Dedifferentiated amniotic fluid mesenchymal stem cell (primary cell): ENCODE measurements around the gene STK32B.

Experiments used
- DNase-seq: peaks from one replicate; pipeline ENCODE4 v3.0.0-alpha.2; 2016; ENCODE audit errors: extremely low spot score

Gene STK32B

GRCh38 chr4:5067908-5068307, 16.6 kb downstream of the STK32B start:
- DNase-seq, result no peak

GRCh38 chr4:5069901-5070300, 18.6 kb downstream of the STK32B start:
- no peak for DNase-seq

- DNase-seq, result no peak
These were observed 21.7 kb downstream of the STK32B start for GRCh38 chr4:5072948-5073347.

GRCh38 chr4:5078009-5078408, 26.7 kb downstream of the STK32B start:
- DNase-seq, result no peak

- DNase-seq, result no peak
These were observed 28.3 kb downstream of the STK32B start for GRCh38 chr4:5079581-5079980.

GRCh38 chr4:5081441-5081999, 30.2 kb downstream of the STK32B start:
- no peak for DNase-seq

GRCh38 chr4:5082376-5082775, 31.1 kb downstream of the STK32B start:
- DNase-seq, result no peak

- DNase-seq, result peak; percentile 37
These were observed 33.7 kb downstream of the STK32B start for GRCh38 chr4:5084911-5085475.

GRCh38 chr4:5086535-5086934, 35.3 kb downstream of the STK32B start:
- no peak for DNase-seq

- DNase-seq, result no peak
These were observed 45.0 kb downstream of the STK32B start for GRCh38 chr4:5096261-5096660.

GRCh38 chr4:5098176-5098575, 46.9 kb downstream of the STK32B start:
- no peak for DNase-seq

- no peak for DNase-seq
These were observed 49.1 kb downstream of the STK32B start for GRCh38 chr4:5100336-5100735.

- no peak for DNase-seq
These were observed 49.7 kb downstream of the STK32B start for GRCh38 chr4:5100986-5101385.

- DNase-seq, result no peak
These were observed 50.3 kb downstream of the STK32B start for GRCh38 chr4:5101571-5101970.

GRCh38 chr4:5110901-5111300, 59.6 kb downstream of the STK32B start:
- no peak for DNase-seq

- DNase-seq, result no peak
These were observed 61.2 kb downstream of the STK32B start for GRCh38 chr4:5112333-5113095.

GRCh38 chr4:5114950-5115349, 63.7 kb downstream of the STK32B start:
- peak; percentile 36 for DNase-seq

- DNase-seq, result no peak
These were observed 67.0 kb downstream of the STK32B start for GRCh38 chr4:5118091-5118786.

GRCh38 chr4:5118994-5119835, 67.9 kb downstream of the STK32B start:
- DNase-seq, result no peak

- DNase-seq, result no peak
These were observed 68.8 kb downstream of the STK32B start for GRCh38 chr4:5120067-5120466.

GRCh38 chr4:5120468-5120867, 69.2 kb downstream of the STK32B start:
- DNase-seq, result no peak

- DNase-seq, result no peak
These were observed 70.8 kb downstream of the STK32B start for GRCh38 chr4:5122114-5122513.
